ENCODE data around the gene KCNIP1. TPM values are rescaled to one million over a fixed set of nuclear protein-coding genes. Genes with fewer than 3 reads are reported as not detected.

The KCNIP1 gene
- total and polyA plus RNA-seq, 2 of the 8 experiments (the other 6 are each of a cell fraction or from before 2014, with no cell fraction given), result 0.52 to 0.83 TPM

DNA sequence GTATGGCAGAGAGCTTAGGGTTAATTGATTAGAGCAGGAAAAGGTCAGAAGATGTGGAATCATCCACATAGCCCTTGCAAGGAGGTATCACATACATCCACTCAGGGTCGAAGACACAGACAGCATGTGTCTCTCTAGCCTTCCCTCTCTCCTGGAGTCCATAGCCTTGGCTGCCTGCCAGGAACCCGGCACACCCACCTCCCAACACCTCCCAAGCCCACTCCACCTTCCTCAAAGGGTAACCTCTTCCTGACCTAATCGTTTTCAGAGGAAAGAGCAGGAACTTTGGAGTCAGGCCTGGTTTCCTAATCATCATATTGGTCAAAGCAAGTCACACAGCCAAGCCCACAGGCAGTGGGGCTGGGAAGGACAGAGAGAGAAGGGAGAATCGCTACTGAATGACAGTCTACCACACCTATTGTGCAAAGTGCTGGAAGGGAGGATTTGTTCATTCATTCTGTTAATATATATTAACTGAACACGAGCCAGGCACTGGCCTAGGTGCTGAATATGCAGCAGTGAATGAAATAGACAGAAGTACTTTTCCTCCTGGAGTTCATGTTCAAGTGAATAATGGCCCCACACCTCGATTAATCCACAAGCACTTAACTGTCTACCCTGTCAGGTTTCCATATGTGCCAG, 107.8 kb downstream of the KCNIP1 start:
- no peak for FAIRE-seq
- Histone ChIP-seq H3K27me3 (replicated peaks in 1 of 4; ENCODE audit: control insufficient read depth in 3 of 4, extremely low read depth in 1 of 4, insufficient read depth in 3 of 4, low read length in 3 of 4) (no peaks in the 10 kb centered on the region), H3K79me2 (ENCODE audit: control insufficient read depth in 1 of 2, insufficient read depth in 2 of 2, low read length in 2 of 2) (no peaks in the 10 kb centered on the region), H4K91ac (replicated peaks; ENCODE audit: insufficient read length, low read length) (peak overlapping the region; percentile 6), H3K4me1 (replicated peaks in 1 of 4; ENCODE audit: control insufficient read depth in 3 of 4, insufficient read depth in 4 of 4, low read length in 3 of 4) (peaks cover 15 to 30% (median 24%) of the 10 kb centered on the region in 4 experiments), H3K9me3 (ENCODE audit: insufficient read depth in 2 of 2, low read depth in 1 of 2, low read length in 1 of 2) (no peaks in the 10 kb centered on the region), H3K36me3 (ENCODE audit: control insufficient read depth in 2 of 4, insufficient read depth in 4 of 4, low read length in 3 of 4) (no peaks in the 10 kb centered on the region), H3K56ac (replicated peaks; ENCODE audit: insufficient read length, low read depth, low read length) (no peak overlapping the region), H2BK5ac (ENCODE audit: low read depth, low read length) (peak overlapping the region; percentile 5; the same call in 1 of the 2 replicates), H3K4ac (replicated peaks; ENCODE audit: insufficient read length, low read depth, low read length) (no peak overlapping the region), H2BK15ac (ENCODE audit: low read length) (no peak overlapping the region), H2AFZ (ENCODE audit: low read length) (no peak overlapping the region), H3K18ac (ENCODE audit: extremely low read depth, low read length) (peak overlapping the region; percentile 38; the same call in 1 of the 2 replicates), H3K23ac (ENCODE audit: insufficient read length) (no peak overlapping the region), H2AK5ac (ENCODE audit: low read depth, low read length) (peak overlapping the region; percentile 2; the same call in 1 of the 2 replicates), H2BK20ac (ENCODE audit: low read length) (0 out of 2 replicates have a peak overlapping the region, but pooled peaks have one; percentile 49), H4K20me1 (replicated peaks in 1 of 2; ENCODE audit: control insufficient read depth in 1 of 2, insufficient read depth in 2 of 2, low read length in 2 of 2) (no peaks in the 10 kb centered on the region), H4K5ac (ENCODE audit: insufficient read length, low read depth, low read length) (no peak overlapping the region), H4K8ac (ENCODE audit: extremely low read depth, insufficient read depth, low read length) (no peak overlapping the region), H3K79me1 (ENCODE audit: low read depth, low read length) (no peaks in the 10 kb centered on the region), H3K14ac (ENCODE audit: insufficient read length) (no peak overlapping the region), H2BK120ac (replicated peaks; ENCODE audit: low read depth, low read length) (no peak overlapping the region), H3K23me2 (ENCODE audit: low read depth, low read length) (no peaks in the 10 kb centered on the region), H2BK12ac (ENCODE audit: low read depth, low read length) (peak overlapping the region; percentile 52; the same call in 1 of the 2 replicates), H3K4me2 (ENCODE audit: insufficient read depth in 1 of 2, low read depth in 2 of 2, low read length in 2 of 2) (peak overlapping the region; percentile 39 to 49; a peak in 3 of 4 replicates), H3K4me3 (ENCODE audit: extremely low read depth in 1 of 4, insufficient read depth in 2 of 4, low read depth in 3 of 4, low read length in 4 of 4) (no peak overlapping the region), H3K9ac (replicated peaks in 1 of 4; ENCODE audit: extremely low read depth in 1 of 4, low read depth in 3 of 4, low read length in 3 of 4) (no peak overlapping the region), H3K27ac (ENCODE audit: low read depth, low read length) (no peak overlapping the region)
- no peak for DNase-seq (ENCODE audit: low read depth in 1 of 2, low spot score in 2 of 2)
- ChIA-PET POLR2A (ENCODE audit: partially characterized antibody) (interaction anchor here (1.4 kb wide), 2 partner anchors 16 to 216 kb away, joined by 3 to 4 read pairs; no protein-coding TSS in a partner anchor), CTCF (ENCODE audit: partially characterized antibody) (interaction anchor here (1.1 to 39.4 kb wide), 4 partner anchors 2 to 176 kb away, joined by 3 to 982 read pairs (median 494); no protein-coding TSS in a partner anchor)
- 64% methylated on average over 6 of the region's 6 CpGs; no CpG with 5 or more reads in 1 of the 2 experiments for WGBS, 2 experiments (ENCODE audit: extremely low coverage in 1 of 2, insufficient coverage in 1 of 2, insufficient read length in 1 of 2, insufficient replicate concordance in 2 of 2, low coverage in 1 of 2, low lambda C conversion rate in 2 of 2, missing lambda C conversion rate in 1 of 2)
- TF ChIP-seq BACH1 (IDR thresholded peaks at IDR 0.05; ENCODE audit: low read length) (no peak), CBX8 (IDR thresholded peaks at IDR 0.05; ENCODE audit: borderline replicate concordance, low read depth, low read length) (no peak), RXRA (IDR thresholded peaks at IDR 0.05; ENCODE audit: insufficient read depth, low read depth, low read length) (no peak), SAP30 (IDR thresholded peaks at IDR 0.05; ENCODE audit: insufficient read depth, insufficient replicate concordance, low read length) (no peak), SRF (IDR thresholded peaks at IDR 0.05; ENCODE audit: low read depth, low read length) (no peak), CBX5 (IDR thresholded peaks at IDR 0.05; ENCODE audit: low read depth, low read length) (no peak), TCF12 (IDR thresholded peaks at IDR 0.05; ENCODE audit: low read depth, low read length) (no peak), HDAC6 (IDR thresholded peaks at IDR 0.05; ENCODE audit: low read depth, low read length) (no peak), SIRT6 (IDR thresholded peaks at IDR 0.05; ENCODE audit: low read length) (no peak), BCL11A (IDR thresholded peaks at IDR 0.05; ENCODE audit: low read depth in 2 of 2, low read length in 2 of 2) (no peak), GABPA (IDR thresholded peaks at IDR 0.05; ENCODE audit: borderline replicate concordance, insufficient read depth, low read length) (no peak), ASH2L (IDR thresholded peaks at IDR 0.05; ENCODE audit: low read length) (no peak)

All from H1 (cell line).